Activated B cell treated with CpG ODN at 0.5 μM for 24 hours (primary cell): ENCODE results near the gene OR2L2. TPM values are rescaled to one million over a fixed set of nuclear protein-coding genes. Genes with fewer than 3 reads are reported as not detected.

Experiments
- ATAC-seq: fragments of 200-7000 bp; cut with Tn5 transposase; one replicate; pipeline ENCODE4 v1.10.0; 2021; ENCODE audit warnings: low read depth, mild to moderate bottlenecking, moderate library complexity
- CTCF ChIA-PET: fragments of 350-600 bp; sonication (Branson Sonifier 250); formaldehyde crosslinking; loops from one replicate; lab custom pipeline; 2021; ENCODE audit warnings: antibody characterized with exemption; lab: Charles Lee
- POLR2A ChIA-PET: fragments of 350-600 bp; sonication (Branson Sonifier 250); formaldehyde crosslinking; loops from one replicate; lab custom pipeline; 2021; ENCODE audit warnings: antibody characterized with exemption; lab: Charles Lee
- DNase-seq: peaks from one replicate; pipeline ENCODE4 v3.0.0; 2022
- H3K27ac Mint-ChIP-seq: one replicate; pipeline ENCODE4 v1.8.0; 2020; ENCODE audit warnings: mixed read lengths
- H3K27me3 Mint-ChIP-seq: one replicate; pipeline ENCODE4 v1.8.0; 2021; ENCODE audit warnings: mixed read lengths
- H3K36me3 Mint-ChIP-seq: one replicate; pipeline ENCODE4 v1.8.0; 2021; ENCODE audit warnings: low read depth, mixed read lengths
- H3K4me1 Mint-ChIP-seq: one replicate; pipeline ENCODE4 v1.8.0; 2021; ENCODE audit warnings: mixed read lengths
- H3K4me3 Mint-ChIP-seq: one replicate; pipeline ENCODE4 v1.8.0; 2020; ENCODE audit warnings: mild to moderate bottlenecking, mixed read lengths
- H3K9me3 Mint-ChIP-seq: one replicate; pipeline ENCODE4 v1.8.0; 2020; ENCODE audit warnings: mixed read lengths
- CTCF ChIP-seq: fragments of 200-600 bp; IDR thresholded peaks from one replicate; pipeline ENCODE4 v1.8.0; 2022; ENCODE audit warnings: antibody characterized with exemption, mild to moderate bottlenecking
- intact Hi-C: fragments of 100-400 bp; cut with micrococcal nuclease; formaldehyde crosslinking; loops from one replicate; pipeline ENCODE4 v1.15.1; 2024
- total RNA-seq: library from RNA; stranded (reverse); gene quantifications from 2 replicates; pipeline ENCODE4 v1.2.3, GENCODE V29; 2022

The OR2L2 gene
- total RNA-seq, 1 donor from 2014 or later, result 0.18 TPM

GRCh38 chr1:248009681-248010080 lies 20.2 kb upstream of the OR2L2 start:
- no peaks in the 10 kb centered on the region for H3K27me3 Mint-ChIP-seq
- no peak for TF ChIP-seq CTCF
- intact Hi-C loops, result no loop called here
- H3K36me3 Mint-ChIP-seq, result peaks cover 7% of the 10 kb centered on the region
- DNase-seq (no peak), ATAC-seq (no peak)
- ChIA-PET CTCF (no interaction called here), POLR2A (no interaction called here)
- peaks cover 23% of the 10 kb centered on the region for H3K9me3 Mint-ChIP-seq
- no peak overlapping the region for H3K27ac Mint-ChIP-seq
- no peaks in the 10 kb centered on the region for H3K4me1 Mint-ChIP-seq
- no peak overlapping the region for H3K4me3 Mint-ChIP-seq

- Mint-ChIP-seq H3K27me3 (no peaks in the 10 kb centered on the region), H3K27ac (no peak within 1 kb of the TSS), H3K36me3 (peaks cover 7% of the 10 kb centered on the region), H3K4me3 (no peak within 1 kb of the TSS), H3K4me1 (no peaks in the 10 kb centered on the region), H3K9me3 (peaks cover 23% of the 10 kb centered on the region)
- intact Hi-C loops, result no loop called here
- CTCF ChIA-PET, result no interaction called here
- POLR2A ChIA-PET, result no interaction called here
- no peak for TF ChIP-seq CTCF
- ATAC-seq, result no peak
- DNase-seq, result no peak
These were observed 16.6 kb upstream of the OR2L2 start, which contains the start of gene OR2L5 for GRCh38 chr1:248013229-248013710. Gene OR2L5 (plus strand): TSS chr1:248013660. CDS start chr1:248021948, 8,288 bp downstream.

GRCh38 chr1:248015803-248016202 lies 14.1 kb upstream of the OR2L2 start:
- Mint-ChIP-seq H3K27me3 (no peaks in the 10 kb centered on the region), H3K36me3 (peaks cover 2% of the 10 kb centered on the region), H3K4me3 (no peak overlapping the region), H3K27ac (no peak overlapping the region), H3K4me1 (no peaks in the 10 kb centered on the region), H3K9me3 (peaks cover 5% of the 10 kb centered on the region)
- POLR2A ChIA-PET, result no interaction called here
- no peak for TF ChIP-seq CTCF
- ATAC-seq (no peak), DNase-seq (no peak)
- CTCF ChIA-PET, result no interaction called here
- intact Hi-C loops, result no loop called here

- intact Hi-C loops, result no loop called here
- no peaks in the 10 kb centered on the region for H3K27me3 Mint-ChIP-seq
- no peak overlapping the region for H3K4me3 Mint-ChIP-seq
- DNase-seq (no peak), ATAC-seq (no peak)
- no peak for TF ChIP-seq CTCF
- POLR2A ChIA-PET, result no interaction called here
- no peaks in the 10 kb centered on the region for H3K36me3 Mint-ChIP-seq
- CTCF ChIA-PET, result no interaction called here
- no peaks in the 10 kb centered on the region for H3K4me1 Mint-ChIP-seq
- peaks cover 3% of the 10 kb centered on the region for H3K9me3 Mint-ChIP-seq
- H3K27ac Mint-ChIP-seq, result no peak overlapping the region
These were observed 15.3 kb downstream of the OR2L2 start for GRCh38 chr1:248045209-248045608.

GRCh38 chr1:248046536-248046935 lies 16.7 kb downstream of the OR2L2 start, which contains the start of gene OR2L3:
Gene OR2L3 (plus strand): TSS chr1:248046836. CDS start chr1:248060682, 13,846 bp downstream.
- Mint-ChIP-seq H3K4me1 (no peaks in the 10 kb centered on the region), H3K4me3 (no peak within 1 kb of the TSS), H3K9me3 (peaks cover 3% of the 10 kb centered on the region), H3K36me3 (no peaks in the 10 kb centered on the region), H3K27ac (no peak within 1 kb of the TSS), H3K27me3 (no peaks in the 10 kb centered on the region)
- no peak for TF ChIP-seq CTCF
- POLR2A ChIA-PET, result no interaction called here
- intact Hi-C loops, result no loop called here
- ATAC-seq, result no peak
- CTCF ChIA-PET, result no interaction called here
- no peak for DNase-seq
